Gastrocnemius medialis (tissue), 4 donors: ENCODE measurements around the gene CDK17.

ENCODE experiments used
- POLR2A ChIP-seq, 2 donors: fragments of 450-650 bp; IDR thresholded peaks; one replicate each; pipeline ENCODE4 v1.6.1; 2017; ENCODE audit warnings: antibody characterized with exemption in 2 of 2, mild to moderate bottlenecking in 2 of 2, moderate library complexity in 2 of 2
- TF ChIP-seq, protein P1 (sequence below), 5 experiments: fragments of 450-650 bp in 3 of 5; fragments of 200-600 bp in 2 of 5; sonication (generic) in 2 of 5; IDR thresholded peaks in 4 of 5; conservative IDR thresholded peaks in 1 of 5; 1 replicate in 4 of 5; 2 replicates in 1 of 5; pipeline ENCODE4 v1.5.1; 2016 to 2019; ENCODE audit warnings: antibody characterized with exemption in 5 of 5, mild to moderate bottlenecking in 3 of 5, moderate library complexity in 3 of 5

DNA sequence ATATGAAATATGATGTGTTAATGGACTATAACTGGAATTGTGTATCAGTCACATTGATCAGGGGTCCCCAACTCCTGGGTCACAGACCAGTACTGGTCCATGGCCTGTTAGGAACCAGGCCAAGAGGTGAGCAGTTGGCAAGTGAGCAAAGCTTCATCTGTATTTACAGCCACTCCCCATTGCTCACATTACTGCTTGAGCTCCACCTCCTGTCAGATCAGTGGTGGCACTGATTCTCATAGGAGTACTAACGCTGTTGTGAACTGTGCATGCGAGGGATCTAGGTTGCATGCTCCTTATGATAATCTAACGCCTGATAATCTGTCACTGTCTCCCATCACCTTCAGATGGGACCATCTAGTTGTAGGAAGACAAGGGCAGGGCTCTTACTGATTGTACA, 72.3 kb downstream of the CDK17 start:
- TF ChIP-seq, protein P1, sequence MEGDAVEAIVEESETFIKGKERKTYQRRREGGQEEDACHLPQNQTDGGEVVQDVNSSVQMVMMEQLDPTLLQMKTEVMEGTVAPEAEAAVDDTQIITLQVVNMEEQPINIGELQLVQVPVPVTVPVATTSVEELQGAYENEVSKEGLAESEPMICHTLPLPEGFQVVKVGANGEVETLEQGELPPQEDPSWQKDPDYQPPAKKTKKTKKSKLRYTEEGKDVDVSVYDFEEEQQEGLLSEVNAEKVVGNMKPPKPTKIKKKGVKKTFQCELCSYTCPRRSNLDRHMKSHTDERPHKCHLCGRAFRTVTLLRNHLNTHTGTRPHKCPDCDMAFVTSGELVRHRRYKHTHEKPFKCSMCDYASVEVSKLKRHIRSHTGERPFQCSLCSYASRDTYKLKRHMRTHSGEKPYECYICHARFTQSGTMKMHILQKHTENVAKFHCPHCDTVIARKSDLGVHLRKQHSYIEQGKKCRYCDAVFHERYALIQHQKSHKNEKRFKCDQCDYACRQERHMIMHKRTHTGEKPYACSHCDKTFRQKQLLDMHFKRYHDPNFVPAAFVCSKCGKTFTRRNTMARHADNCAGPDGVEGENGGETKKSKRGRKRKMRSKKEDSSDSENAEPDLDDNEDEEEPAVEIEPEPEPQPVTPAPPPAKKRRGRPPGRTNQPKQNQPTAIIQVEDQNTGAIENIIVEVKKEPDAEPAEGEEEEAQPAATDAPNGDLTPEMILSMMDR (IDR thresholded peaks at IDR 0.05 in 4 of 5, conservative IDR thresholded peaks at IDR 0.05 in 1 of 5): no peak
- TF ChIP-seq POLR2A (IDR thresholded peaks at IDR 0.05): no peak
